ENCODE results near the gene ARHGEF12. TPM values are rescaled to one million over a fixed set of nuclear protein-coding genes. Genes with fewer than 3 reads are reported as not detected.

ARHGEF12 gene, protein sequence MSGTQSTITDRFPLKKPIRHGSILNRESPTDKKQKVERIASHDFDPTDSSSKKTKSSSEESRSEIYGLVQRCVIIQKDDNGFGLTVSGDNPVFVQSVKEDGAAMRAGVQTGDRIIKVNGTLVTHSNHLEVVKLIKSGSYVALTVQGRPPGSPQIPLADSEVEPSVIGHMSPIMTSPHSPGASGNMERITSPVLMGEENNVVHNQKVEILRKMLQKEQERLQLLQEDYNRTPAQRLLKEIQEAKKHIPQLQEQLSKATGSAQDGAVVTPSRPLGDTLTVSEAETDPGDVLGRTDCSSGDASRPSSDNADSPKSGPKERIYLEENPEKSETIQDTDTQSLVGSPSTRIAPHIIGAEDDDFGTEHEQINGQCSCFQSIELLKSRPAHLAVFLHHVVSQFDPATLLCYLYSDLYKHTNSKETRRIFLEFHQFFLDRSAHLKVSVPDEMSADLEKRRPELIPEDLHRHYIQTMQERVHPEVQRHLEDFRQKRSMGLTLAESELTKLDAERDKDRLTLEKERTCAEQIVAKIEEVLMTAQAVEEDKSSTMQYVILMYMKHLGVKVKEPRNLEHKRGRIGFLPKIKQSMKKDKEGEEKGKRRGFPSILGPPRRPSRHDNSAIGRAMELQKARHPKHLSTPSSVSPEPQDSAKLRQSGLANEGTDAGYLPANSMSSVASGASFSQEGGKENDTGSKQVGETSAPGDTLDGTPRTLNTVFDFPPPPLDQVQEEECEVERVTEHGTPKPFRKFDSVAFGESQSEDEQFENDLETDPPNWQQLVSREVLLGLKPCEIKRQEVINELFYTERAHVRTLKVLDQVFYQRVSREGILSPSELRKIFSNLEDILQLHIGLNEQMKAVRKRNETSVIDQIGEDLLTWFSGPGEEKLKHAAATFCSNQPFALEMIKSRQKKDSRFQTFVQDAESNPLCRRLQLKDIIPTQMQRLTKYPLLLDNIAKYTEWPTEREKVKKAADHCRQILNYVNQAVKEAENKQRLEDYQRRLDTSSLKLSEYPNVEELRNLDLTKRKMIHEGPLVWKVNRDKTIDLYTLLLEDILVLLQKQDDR (N-terminal part only)
- 20.4 and 20.8 TPM in 2 replicates for total RNA-seq (2014; rRNA removed; shearing (Covaris generic))

DNA sequence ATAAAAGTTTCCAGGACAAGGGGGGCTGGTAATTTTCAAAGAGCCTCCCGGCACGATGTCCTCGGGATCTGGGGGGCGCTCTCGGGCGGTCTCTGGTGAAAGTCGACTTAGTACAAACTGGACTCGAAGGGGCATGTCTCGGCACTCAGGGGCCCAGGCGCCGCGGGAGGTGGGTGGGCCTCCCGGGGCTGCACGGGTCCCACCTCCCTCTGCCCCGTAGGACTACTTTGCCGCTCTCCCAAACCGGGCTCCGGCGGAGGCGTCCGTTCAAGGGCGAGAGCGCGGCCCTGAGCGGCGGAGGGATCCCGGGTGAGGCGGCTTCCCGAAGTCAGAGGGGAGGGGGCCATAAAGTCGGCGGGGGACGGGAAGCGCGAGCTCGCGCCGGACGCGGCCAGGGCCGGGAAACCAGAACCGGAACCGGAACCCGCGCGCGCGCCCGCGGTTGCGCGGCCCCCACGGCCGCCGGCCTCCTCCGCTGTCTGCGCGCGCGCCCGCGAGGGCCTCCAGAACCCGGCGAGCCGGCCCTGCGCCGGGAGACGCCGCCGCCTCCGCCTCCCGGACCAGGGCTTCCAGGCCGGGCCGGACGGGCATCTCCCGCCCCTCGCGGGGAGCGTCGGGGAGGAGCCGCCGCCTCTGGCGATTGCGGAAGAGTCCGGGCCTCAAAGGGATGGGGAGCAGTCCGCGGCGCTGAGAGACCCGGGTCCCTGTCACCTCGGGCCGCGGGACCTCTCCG, at the start of gene ARHGEF12:
Gene ARHGEF12, plus strand, starts transcription at position 506 of the 733 bp plus-strand sequence. CDS start 831 bp downstream, outside the sequence.
- peak; percentile 96 for DNase-seq (ENCODE audit: low read depth)

DNA sequence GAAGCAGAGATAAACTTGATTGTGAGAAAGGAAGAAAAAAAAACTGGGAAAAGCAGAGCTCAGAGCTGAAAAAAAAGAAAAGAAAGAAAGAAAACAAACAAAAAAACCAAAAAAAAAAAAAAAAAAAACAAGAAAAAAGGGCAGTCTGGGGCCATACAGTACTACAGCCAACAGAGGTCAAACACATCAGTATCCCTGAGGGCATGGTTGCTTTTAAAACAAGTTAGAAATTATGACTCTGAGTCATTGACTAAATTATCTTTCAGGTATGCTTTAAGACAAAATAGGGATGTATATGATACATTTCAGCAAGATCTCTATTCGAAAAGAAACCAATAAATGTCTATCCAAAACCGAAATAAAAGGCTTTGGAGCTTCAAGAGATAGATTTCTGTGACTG, 48.2 kb upstream of the ARHGEF12 start:
- DNase-seq (ENCODE audit: low read depth) = no peak

DNA sequence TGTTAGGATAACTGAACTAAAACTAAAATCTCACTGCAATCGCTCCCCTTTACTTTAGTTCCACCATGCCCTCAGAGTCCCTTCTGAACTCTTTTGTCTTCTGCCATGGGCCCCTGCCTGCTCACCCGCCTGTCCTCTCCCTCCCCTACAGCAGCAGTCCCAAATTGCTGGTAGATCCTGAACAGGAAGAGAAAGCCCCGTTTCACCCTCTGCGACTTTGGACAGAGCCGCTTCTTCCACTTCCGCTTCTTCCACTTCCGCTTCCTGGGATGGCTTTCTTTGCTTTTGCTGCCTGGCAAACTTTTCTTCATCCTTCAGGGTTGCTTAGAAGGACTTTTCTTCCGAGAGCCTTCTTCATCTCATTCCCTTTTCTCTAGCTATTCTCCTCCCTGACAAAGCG, 46.8 kb upstream of the ARHGEF12 start:
- no peak for DNase-seq (ENCODE audit: low read depth)

DNA sequence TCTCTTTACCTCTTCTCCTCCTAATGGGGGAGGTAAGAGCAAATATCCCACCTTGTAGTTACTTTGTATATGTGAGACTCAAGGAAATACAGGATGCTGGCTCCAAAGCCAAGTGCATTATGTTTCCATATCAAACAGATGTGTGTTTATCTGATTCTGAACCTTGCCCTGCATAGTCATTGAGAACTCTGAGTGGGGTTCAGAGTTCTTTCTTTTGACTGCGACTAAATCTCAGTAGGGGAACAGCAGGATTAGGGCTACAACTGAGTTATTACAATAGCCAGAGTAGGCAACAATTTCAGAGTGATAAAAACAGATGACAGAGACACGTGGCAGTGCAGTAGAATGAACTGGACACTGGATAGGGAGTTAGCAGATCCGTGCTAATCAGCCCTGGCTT, 45.3 kb upstream of the ARHGEF12 start:
- no peak for DNase-seq (ENCODE audit: low read depth)

DNA sequence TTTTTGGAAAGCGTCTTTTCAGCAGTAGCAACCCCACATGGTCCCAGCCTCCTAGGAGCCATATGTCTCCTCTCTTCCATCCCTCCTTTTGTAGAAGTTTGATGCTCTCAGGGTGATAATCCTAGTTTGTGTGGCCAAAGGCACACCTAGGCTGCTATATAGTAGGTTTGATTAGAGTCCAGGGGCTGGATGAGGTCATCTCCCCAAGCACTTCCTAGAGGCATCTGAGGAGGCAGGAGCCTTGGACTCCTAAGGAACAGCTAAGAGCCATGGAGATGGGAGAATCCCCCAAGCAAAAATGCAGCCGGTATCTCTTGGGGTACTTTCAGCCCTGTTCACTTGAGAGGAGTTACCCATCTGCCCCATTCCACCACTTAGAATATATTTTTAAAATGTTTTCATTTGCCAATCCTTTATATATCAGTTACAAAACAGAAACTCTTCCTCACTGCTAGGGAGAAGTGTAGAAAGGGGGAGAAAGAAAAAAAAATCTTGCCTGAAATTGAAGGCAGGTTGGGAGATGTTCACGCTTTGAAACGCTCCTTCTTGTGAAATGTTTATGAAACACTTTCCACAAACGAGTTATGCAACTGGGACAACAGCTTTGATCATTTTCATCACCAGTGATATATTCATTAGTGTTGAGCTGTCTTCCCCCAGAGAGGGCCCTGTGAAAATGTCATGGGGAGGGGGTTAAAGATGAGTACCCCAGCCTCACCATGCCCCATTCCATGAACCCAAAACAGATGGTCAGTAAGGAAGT, 43.0 kb upstream of the ARHGEF12 start:
- DNase-seq (ENCODE audit: low read depth) = no peak

DNA sequence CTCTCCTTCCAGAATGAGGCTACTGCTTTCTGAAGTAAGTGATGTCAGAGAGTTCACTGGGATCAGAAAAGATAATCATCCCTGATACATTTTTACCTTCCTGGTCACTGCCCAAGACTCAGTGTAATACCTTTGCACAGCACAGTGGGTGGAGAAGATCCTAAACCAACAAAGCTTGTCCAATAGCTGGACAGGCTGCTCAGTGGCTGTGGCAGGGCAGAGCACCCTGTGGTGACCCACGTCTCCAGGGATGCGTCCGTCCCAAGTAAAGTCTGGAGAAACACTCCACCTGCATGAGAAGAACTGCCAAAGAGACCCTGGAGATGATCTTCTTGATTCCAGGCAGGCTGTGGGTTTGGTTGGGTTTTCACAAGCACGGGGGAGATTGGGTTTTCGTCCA, 42.1 kb upstream of the ARHGEF12 start:
- DNase-seq (ENCODE audit: low read depth) = no peak

DNA sequence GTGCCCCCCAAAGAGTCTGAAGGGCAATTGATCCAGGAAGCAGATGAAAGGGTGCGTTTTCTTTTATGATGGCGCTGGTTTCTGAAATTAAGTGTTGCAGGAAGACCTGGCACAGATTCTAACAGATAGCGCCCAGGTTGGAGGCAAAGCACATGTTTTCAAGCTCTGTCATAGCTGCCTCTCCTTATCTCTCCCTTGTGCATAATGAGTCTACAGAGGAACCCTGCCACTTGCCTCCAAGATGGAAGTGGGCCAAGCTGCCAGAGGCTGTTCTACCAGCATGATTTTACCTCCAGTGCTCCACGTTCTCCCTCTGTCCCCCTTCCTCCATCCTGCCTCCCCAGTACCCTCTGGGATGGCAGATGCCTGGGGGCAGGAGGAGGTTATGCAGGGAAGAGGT, 41.1 kb upstream of the ARHGEF12 start:
- DNase-seq (ENCODE audit: low read depth) = peak; percentile 54

DNA sequence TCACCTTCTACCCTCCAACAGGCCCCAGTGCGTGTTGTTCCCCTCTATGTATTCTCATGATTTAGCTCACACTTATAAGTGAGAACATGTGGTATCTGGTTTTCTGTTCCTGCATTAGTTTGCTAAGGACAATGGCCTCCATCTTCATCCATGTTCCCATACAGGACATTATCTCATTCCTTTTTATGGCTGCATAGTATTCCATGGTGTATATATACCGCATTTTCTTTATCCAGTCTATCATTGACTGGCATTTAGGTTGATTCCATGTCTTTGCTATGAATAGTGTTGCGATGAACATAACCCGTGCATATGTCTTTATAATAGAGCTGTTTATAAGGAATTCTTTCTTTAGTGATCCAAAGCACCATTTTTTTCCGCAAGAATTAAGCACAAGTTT, 39.7 kb upstream of the ARHGEF12 start:
- DNase-seq (ENCODE audit: low read depth) = no peak

DNA sequence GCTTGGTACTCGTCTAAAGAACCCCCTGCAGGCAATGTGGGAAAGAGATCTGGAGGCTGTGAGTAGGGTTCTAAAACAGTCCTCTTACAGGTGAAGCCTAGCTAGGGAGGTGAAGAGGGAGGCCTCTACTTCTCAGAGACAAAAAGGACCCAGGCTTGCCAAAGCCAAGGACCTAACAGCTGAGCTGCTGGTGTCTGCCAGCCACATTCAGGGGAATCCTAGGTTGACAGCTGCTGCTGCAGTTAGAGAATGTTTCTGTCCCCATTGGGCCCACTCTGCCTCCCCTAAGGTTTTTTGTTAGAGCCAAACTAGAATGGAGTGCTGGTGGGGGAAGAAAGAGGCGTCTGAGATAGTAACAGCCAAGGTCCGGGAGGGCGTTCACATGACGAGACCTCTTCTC, 37.8 kb upstream of the ARHGEF12 start:
- no peak for DNase-seq (ENCODE audit: low read depth)

DNA sequence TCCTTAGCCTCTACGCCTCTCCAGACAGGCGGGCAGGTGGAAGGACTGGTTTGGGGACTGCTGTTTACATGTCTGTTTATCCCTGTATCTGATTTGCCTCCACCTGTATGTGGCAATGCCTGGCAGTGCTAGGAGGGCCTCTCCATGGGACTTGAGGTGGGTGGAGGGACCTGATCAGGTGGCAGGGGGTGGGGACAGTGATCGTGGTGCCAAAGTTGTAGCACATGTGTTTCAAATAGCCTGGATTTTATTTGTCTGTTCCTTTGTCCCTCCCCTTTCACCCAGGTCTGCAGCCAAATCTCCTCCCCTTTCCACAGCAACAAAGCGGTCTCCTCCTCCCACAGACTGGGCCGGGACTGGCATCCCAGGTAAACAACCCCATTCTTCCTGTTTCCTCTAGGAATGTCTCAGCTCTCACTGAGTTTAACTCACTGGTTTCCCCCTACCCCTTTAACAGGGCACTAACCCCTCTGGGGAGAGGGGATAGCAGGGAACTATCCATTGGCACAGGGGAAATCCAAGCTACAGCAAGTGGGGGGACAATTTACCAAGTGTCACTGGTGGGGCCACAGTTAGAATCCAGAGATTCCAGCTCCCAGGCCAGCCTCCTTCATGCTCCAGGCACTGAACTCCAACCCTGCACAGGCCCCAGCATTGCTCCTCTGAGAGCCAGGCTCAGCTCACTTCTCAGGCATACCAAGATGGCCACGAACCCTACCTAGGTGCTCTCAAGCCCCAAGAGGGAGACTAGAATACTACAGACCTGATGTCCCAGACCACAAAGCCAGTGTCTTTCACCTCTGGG, 34.0 kb upstream of the ARHGEF12 start:
- DNase-seq (ENCODE audit: low read depth) = no peak

DNA sequence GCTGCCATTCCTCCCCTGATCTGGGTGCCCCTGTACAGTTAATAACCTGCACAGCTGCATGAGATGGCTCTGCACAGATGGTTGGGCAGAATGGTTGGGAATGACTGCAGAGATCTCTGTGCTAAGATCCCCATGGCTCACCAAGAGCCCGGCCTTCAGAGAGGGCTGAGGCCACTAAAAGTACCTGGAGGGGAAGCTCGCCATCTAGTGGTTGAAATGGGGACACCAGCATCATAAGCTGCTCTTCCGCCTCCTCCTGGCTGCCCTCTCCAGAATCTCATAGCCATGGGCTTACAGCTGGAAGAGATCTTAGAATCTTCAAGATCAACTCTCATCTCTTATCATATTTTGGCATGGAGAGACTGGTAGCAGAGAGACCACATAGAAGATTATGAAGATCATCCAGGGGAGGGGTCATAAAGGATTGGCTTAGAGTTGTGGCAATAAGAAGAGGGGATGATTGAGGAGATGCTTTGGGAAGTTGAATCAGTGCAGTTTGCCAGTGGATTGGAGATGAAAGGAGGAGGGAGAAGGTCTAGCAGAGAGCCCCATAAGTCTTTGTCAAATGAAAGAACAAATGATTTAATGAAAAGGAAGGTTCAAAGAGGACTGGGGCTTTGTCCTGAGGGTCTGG, 33.1 kb upstream of the ARHGEF12 start:
- DNase-seq (ENCODE audit: low read depth) = peak; percentile 78

DNA sequence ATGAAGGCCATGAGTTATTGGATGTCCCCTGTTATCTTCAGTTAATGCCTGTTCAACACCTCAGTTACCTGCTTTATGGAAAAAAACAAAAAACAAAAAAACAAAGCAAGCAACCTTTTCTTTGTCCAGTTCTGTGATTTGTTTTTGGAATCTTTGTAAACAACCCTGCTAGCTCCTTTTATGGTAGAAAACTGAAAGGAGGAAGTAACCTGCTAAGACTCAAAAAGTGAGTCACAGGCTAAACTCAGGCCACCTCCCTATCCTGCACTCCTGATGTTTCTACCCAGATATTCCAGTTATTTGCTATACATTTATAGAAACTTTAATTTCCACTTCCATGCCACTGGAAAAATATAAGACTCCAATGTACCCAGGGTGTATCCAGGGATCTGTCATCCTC, 31.7 kb upstream of the ARHGEF12 start:
- peak; percentile 34 for DNase-seq (ENCODE audit: low read depth)

DNA sequence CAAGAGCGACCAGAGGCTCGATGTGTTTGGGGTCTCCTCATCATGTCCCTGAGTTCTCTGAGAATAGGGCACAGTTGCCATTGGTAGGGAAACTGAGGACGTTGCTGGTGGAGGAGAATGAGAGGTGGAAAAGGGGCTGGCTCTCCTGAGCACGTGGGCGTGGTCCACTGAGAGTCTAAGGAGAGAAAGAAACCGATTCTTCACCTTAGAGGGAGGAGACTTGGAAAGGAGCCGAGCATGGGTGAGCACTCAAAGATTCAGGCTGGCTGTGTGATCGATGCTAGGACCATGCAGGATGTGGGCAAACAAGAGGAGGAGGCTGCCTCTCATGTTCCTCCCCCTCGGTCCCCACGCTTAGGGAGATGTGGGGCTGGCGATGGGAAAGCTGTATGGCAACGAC, 30.9 kb upstream of the ARHGEF12 start:
- peak; percentile 27 for DNase-seq (ENCODE audit: low read depth)

DNA sequence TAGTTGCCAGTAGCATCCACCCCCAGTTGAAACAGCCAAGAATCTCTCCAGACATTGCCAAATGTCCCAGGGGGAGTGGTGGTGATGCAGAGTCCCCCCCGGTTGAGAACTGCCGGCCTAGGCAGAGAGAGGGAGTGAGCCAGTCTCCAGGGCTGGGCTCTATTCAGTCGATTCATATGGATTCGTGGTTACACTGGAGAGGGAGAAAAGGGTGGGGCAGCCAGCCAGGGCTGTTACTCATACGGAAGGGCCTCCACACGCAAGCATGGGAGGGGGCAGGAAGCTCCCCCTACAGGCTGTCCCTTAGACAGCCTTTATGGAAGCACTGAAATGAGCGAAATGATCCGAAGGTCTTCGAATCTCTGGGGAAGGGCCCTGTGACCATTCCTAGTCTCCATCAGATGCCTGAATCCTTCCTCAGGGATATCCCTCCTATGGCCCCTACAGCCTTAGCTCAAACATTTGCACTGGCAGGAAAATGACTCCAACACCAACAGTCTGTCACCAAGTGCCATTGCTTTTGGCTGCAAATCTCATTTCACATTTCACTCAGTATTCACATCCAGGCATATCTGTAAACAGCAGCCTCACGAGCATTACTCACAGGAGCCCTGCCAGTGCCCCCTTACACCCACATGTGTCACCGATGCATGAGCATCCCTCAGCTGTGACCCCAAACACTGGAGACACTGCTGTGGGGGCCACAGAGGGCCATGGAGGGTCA, 29.5 kb upstream of the ARHGEF12 start:
- DNase-seq (ENCODE audit: low read depth) = peak; percentile 94

DNA sequence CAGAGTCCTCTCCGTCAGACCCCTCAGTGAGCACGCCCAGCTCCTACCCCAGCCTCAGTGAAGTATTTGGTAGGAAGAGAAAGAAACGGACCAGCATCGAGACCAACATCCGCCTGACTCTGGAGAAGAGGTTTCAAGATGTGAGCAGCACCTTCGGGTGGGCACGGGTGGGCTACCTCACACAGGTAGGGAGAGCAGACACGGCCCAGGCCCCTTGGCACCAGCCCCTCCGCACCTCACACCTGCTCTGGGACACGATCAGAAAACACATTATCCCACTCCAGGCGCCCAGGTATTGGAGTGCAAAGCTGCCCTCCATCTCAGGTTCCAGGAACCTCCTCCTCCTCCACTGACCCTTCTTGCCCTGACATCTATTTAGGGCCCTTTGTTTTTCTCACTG, 28.7 kb upstream of the ARHGEF12 start:
- DNase-seq (ENCODE audit: low read depth) = no peak

DNA sequence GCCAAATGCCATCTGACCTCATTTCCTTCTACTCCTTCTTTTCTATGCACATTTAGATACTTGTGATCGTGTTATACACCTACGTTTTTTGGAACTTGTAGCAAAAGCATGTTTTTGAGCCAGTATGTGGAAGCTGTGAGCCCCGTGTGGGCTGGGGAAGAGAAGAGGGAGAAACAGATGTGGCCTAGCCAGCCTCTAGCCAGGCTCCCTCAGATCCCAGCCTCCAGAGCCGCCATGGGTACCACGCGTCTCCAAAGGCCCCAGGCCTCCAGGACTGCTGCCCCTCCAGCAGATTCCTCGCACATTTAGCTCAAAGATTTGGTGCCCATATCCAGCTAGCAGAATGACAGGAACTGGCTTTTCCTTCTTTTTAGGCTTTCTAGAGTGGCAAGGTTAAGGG, 28.1 kb upstream of the ARHGEF12 start:
- DNase-seq (ENCODE audit: low read depth) = no peak

DNA sequence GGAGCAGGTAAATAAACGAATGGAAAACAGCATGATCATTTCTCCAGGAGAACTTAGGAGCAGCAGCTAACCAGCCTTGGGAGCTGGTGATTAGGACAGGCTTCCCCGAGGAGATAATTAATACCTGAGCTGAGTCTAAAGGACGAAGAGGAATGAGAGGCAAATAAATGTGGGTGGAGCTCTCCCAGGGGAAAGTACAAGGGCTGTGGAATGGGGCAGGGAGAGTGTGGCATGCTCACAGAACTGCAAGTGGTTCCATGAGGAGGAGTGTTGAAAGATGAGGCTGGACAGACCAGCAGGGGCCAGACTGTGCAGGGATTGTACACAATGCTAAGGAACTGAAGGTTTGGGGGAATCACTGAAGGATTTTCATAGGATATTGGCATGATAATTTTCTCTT, 25.3 kb upstream of the ARHGEF12 start:
- DNase-seq (ENCODE audit: low read depth) = no peak

DNA sequence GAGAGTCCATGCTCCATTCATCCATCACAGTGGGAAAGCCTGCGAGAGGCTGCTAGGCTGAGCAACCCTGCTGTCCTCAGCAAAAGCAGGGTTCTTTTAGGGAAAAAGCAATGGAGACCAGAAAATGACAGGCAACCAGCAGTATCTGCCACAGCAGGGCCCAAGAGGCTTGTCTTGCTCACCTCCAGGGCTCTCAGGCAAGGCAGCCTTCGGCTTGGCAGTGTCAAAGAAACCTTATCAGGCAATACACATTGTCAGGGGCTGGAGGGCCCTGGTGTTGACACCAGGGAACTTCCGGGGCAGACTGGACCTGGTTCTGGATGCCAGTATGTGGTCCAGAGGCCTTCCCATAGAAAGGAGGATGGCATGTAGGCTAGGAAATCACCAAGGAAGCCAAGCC, 21.4 kb upstream of the ARHGEF12 start:
- no peak for DNase-seq (ENCODE audit: low read depth)

Data from Daoy (cell line).